NCI-H2029 (cell line): ENCODE results near the gene PI4KB.

Experiments
- DNase-seq: peaks from one replicate; lab custom pipeline; 2025; lab: John Stamatoyannopoulos, UW

PI4KB gene

DNA sequence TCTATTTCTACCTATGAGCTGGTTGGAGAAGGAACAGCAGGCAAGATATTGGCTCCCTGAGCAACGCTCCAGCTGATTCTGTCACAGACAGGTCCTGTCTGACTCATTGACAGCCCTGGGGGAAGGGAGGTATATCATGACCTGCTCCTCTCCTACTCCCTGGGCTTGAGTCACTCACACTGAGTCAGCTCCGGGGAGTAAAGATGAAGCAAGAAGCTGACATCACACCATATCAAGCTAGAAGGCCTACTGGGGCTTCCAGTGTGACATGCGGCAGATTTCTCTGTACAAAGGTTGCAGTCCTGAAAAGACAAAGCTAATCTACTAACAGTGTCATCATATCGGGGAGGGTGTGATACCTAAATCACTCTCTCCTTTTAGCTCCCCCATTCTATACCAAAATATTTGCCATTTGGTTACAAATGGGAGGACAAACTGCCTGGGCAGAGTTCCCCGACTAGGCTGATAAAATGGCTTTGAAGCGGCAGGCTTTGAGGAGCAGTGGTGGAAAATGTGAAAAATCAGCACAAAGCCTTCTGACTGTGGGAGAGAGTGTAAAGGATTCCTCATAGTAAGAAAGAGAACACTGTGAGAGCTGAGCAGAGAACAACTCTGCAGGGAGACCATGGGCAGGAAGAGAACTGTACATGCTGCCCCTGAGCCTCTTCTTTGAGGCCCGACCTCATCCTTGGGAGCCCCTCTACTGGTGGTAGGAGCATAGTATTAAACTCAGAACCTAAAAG lies 15.5 kb downstream of the PI4KB start:
- no peak for DNase-seq

GRCh38 chr1:151311011-151311410 lies 16.2 kb downstream of the PI4KB start:
- no peak for DNase-seq

GRCh38 chr1:151309811-151310323 lies 17.3 kb downstream of the PI4KB start:
- no peak for DNase-seq

- DNase-seq, result no peak
These were observed 32.3 kb downstream of the PI4KB start for GRCh38 chr1:151294742-151295462.

DNA sequence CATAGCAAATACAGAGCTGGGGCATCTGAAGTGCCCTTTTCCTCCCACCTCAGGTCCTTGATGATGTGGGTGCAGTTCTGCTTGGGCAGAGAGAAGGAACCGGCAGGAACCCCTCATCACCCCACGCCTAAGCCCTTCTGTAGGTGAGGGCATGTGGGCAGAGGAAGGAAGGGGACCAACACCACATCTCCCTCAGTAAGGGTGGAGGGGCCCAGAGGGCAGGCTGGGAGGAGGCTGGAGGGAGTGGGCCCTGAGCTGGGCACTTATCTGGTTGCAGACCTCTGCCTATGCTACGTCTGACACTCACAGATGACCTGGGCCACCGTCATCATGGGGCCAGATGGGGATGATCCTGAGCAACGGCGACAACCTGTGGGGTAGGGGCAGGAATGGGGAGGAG lies 34.1 kb downstream of the PI4KB start:
- no peak for DNase-seq

GRCh38 chr1:151292207-151293030 lies 34.8 kb downstream of the PI4KB start:
- no peak for DNase-seq

DNA sequence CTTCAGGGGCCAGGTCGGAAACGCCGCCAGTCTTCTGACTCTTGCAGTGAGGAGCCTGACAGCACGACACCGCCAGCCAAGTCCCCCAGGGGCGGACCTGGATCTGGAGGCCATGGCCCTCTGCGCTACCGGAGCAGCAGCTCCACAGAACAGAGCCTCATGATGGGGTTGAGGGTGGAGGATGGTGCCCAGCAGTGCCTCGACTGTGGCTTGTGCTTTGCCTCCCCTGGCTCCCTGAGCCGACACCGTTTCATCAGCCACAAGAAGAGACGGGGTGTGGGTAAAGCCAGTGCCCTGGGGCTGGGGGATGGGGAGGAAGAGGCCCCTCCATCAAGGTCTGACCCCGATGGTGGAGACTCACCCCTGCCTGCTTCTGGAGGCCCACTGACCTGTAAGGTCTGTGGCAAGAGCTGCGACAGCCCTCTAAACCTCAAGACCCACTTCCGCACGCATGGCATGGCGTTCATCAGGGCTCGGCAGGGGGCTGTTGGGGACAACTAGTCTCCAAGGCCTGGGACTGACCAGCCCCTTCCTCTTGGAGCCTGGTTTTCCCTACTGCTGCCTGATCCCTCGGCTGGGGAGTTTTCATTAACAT lies 36.4 kb downstream of the PI4KB start:
- no peak for DNase-seq

DNA sequence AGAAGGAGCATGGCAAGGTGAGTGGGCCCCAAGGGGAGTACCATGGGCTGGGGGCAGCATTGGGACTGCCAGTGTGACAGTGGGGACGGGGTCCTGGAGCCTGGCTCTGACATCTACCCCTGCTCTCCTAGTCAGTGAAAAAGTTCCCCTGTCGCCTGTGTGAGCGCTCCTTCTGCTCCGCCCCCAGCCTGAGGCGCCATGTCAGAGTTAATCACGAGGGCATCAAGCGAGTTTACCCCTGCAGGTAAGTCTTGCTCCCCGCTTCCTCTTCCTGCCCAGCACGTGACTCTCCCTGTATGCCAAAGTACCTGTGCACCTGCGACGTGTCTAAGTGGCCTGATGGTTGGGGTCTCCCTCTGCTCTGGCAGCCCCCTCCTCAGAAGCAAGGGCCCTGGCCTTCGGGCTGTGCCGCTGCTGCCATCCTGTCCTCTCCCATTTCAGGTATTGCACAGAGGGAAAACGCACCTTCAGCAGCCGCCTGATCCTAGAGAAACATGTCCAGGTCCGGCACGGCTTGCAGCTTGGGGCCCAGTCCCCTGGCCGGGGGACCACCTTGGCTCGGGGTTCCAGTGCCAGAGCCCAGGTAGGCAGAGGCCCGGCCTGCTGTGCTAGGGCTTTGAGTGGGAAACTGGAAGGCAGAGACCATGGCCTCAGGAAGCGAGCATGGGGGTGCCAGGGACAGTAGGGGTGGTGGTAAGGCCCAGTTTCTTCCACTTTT lies 37.1 kb downstream of the PI4KB start:
- no peak for DNase-seq

- no peak for DNase-seq
These were observed 37.9 kb downstream of the PI4KB start for GRCh38 chr1:151289080-151289935.

- no peak for DNase-seq
These were observed 38.7 kb downstream of the PI4KB start for GRCh38 chr1:151288502-151288901.

DNA sequence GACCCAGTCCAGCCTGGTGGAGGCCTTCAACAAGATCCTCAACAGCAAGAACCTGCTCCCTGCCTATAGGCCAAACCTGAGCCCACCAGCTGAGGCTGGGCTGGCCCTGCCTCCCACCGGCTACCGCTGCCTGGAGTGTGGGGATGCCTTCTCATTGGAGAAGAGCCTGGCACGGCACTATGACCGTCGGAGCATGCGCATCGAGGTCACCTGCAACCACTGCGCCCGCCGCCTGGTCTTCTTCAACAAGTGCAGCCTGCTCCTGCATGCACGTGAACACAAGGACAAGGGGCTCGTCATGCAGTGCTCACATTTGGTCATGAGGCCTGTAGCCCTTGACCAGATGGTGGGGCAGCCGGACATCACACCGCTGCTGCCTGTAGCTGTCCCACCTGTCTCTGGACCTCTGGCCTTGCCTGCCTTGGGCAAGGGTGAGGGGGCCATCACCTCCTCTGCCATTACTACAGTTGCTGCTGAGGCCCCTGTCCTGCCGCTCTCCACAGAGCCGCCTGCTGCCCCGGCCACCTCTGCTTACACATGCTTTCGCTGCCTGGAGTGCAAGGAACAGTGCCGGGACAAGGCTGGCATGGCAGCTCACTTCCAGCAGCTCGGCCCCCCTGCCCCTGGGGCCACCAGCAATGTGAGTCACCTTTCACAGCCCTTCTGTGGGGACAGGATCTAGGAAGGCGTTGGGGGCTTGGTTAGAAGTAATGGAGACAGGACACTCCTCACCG lies 39.3 kb downstream of the PI4KB start:
- no peak for DNase-seq

GRCh38 chr1:151287341-151287699 lies 39.9 kb downstream of the PI4KB start:
- no peak for DNase-seq

GRCh38 chr1:151286619-151287340 lies 40.4 kb downstream of the PI4KB start:
- DNase-seq, result no peak

GRCh38 chr1:151284013-151284577 lies 43.1 kb downstream of the PI4KB start:
- no peak for DNase-seq

DNA sequence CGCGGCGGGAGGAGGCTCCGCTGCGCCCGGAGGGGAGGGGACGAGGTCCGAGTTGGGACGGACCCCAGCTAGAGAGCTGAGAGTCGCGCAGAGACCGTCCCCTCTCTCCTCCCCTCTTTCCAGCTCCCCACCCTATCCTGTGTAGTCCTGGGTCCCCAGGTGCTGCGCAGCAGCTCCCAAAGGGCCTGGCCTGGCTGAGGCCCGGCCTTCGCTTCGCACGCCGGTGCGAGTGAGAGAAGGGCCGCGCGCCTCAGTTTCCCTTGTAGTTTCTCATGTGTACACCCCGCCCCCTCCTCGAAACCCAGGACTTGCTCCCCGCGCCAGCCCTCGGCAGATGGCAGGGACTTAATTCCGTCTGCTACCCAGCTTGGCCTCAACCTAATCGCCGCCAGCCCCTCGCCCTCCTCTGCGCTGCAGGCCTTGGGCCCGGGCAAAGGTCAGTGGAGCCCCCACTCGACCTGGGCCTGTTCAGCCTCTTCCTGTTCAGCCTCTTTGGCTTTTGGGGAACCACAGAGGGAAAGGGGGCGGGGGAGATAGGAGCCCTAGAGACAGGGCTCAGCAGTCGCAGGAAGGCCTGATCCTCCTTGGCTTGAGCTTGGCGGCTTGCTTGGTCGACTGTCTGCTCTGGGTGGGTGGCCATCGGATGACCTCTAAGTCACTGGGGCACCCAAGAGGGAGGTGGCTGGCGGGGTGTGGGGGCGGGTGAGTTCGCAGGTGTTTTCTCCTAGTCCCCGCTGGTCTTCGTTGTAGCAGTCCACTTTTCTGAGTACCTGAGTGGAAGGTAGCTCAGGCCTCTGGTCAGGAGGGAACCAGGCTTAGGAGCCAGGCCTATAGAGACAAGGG lies 44.1 kb downstream of the PI4KB start:
- no peak for DNase-seq

GRCh38 chr1:151281969-151282882 lies 45.0 kb downstream of the PI4KB start, which contains the start of gene ZNF687:
Gene ZNF687 (plus strand): TSS chr1:151282299. CDS start chr1:151286292, 3,993 bp downstream.
- DNase-seq, result peak; percentile 100
